Effector memory CD4-positive, alpha-beta T cell (primary cell): ENCODE data around the gene ZNF256.

Experiments used
- DNase-seq, 3 donors: peaks; one replicate each; pipeline ENCODE4 v3.0.0-alpha.2; 2020
- H3K27ac ChIP-seq: 2 replicates; pipeline ENCODE4 v1.7.0; 2013; ENCODE audit warnings: mild to moderate bottlenecking, low read length, moderate library complexity; ENCODE audit not compliant: insufficient read depth, poor library complexity, severe bottlenecking
- H3K27me3 ChIP-seq: replicated peaks from 2 replicates; pipeline ENCODE4 v1.7.0; 2013; ENCODE audit warnings: mild to moderate bottlenecking, low read length; ENCODE audit not compliant: insufficient read depth, control insufficient read depth, poor library complexity, severe bottlenecking
- H3K36me3 ChIP-seq: 2 replicates; pipeline ENCODE4 v1.7.0; 2013; ENCODE audit warnings: mild to moderate bottlenecking, low read length, moderate library complexity; ENCODE audit not compliant: control insufficient read depth, insufficient read depth
- H3K4me1 ChIP-seq: 2 replicates; pipeline ENCODE4 v1.7.0; 2013; ENCODE audit warnings: low read length, mild to moderate bottlenecking; ENCODE audit not compliant: control insufficient read depth, insufficient read depth, poor library complexity, severe bottlenecking
- H3K4me3 ChIP-seq: 2 replicates; pipeline ENCODE4 v1.7.0; 2013; ENCODE audit warnings: low read length, low read depth, mild to moderate bottlenecking; ENCODE audit not compliant: insufficient read depth, poor library complexity, severe bottlenecking
- H3K9me3 ChIP-seq: 2 replicates; pipeline ENCODE4 v1.7.0; 2013; ENCODE audit warnings: mild to moderate bottlenecking, low read length, moderate library complexity; ENCODE audit not compliant: control insufficient read depth
- total RNA-seq, 3 donors: gene quantifications; one replicate each; lab custom pipeline; 2026; lab: John Stamatoyannopoulos, UW

Gene ZNF256
- 11.6 to 17.0 (median 16.5) reads per million in 3 donors for total RNA-seq

GRCh38 chr19:57947419-57948134 lies at the start of gene ZNF256:
TSS of gene ZNF256 (minus strand) at chr19:57947706. CDS start at chr19:57947474, 232 bp downstream.
- DNase-seq, result peak; percentile 67 to 78 (median 76)
- peak within 1 kb of the TSS; percentile 64 for H3K27ac ChIP-seq
- H3K9me3 ChIP-seq, result peaks cover 24% of the 10 kb centered on the region
- H3K4me3 ChIP-seq, result peak within 1 kb of the TSS; percentile 86
- H3K4me1 ChIP-seq, result no peaks in the 10 kb centered on the region
- peaks cover 16% of the 10 kb centered on the region for H3K36me3 ChIP-seq
- H3K27me3 ChIP-seq, result no peaks in the 10 kb centered on the region

GRCh38 chr19:57992841-57993240 lies 45.3 kb upstream of the ZNF256 start:
- Histone ChIP-seq H3K9me3 (peaks cover 28% of the 10 kb centered on the region), H3K4me3 (no peak overlapping the region), H3K36me3 (peaks cover 36% of the 10 kb centered on the region), H3K27me3 (no peaks in the 10 kb centered on the region), H3K27ac (no peak overlapping the region), H3K4me1 (no peaks in the 10 kb centered on the region)
- DNase-seq, result no peak

- H3K27ac ChIP-seq, result no peak overlapping the region
- no peak for DNase-seq
- peaks cover 79% of the 10 kb centered on the region for H3K9me3 ChIP-seq
- no peaks in the 10 kb centered on the region for H3K27me3 ChIP-seq
- H3K36me3 ChIP-seq, result peaks cover 44% of the 10 kb centered on the region
- peak overlapping the region; percentile 0 for H3K4me3 ChIP-seq
- H3K4me1 ChIP-seq, result no peaks in the 10 kb centered on the region
Observed at GRCh38 chr19:57978586-57979289, 31.2 kb upstream of the ZNF256 start.

GRCh38 chr19:57974434-57974833 lies 26.9 kb upstream of the ZNF256 start, which contains the start of gene C19orf18:
TSS of gene C19orf18 (minus strand) at chr19:57974534. CDS start at chr19:57974432, 102 bp downstream.
- H3K9me3 ChIP-seq, result peaks cover 67% of the 10 kb centered on the region

GRCh38 chr19:57964761-57965160 lies 17.3 kb upstream of the ZNF256 start:
- Histone ChIP-seq H3K27ac (no peak overlapping the region), H3K27me3 (no peaks in the 10 kb centered on the region), H3K4me3 (no peak overlapping the region), H3K9me3 (peaks cover 15% of the 10 kb centered on the region), H3K4me1 (no peaks in the 10 kb centered on the region), H3K36me3 (no peaks in the 10 kb centered on the region)
- no peak for DNase-seq

More at GRCh38 chr19:57974434-57974833, 26.9 kb upstream of the ZNF256 start, which contains the start of gene C19orf18:
- Histone ChIP-seq H3K27ac (no peak within 1 kb of the TSS), H3K36me3 (peaks cover 3% of the 10 kb centered on the region), H3K4me3 (no peak within 1 kb of the TSS), H3K27me3 (no peaks in the 10 kb centered on the region), H3K4me1 (no peaks in the 10 kb centered on the region)
- DNase-seq, result no peak

- Histone ChIP-seq H3K27ac (no peak overlapping the region), H3K27me3 (no peaks in the 10 kb centered on the region), H3K4me3 (no peak overlapping the region), H3K36me3 (no peaks in the 10 kb centered on the region), H3K4me1 (no peaks in the 10 kb centered on the region), H3K9me3 (peaks cover 6% of the 10 kb centered on the region)
- DNase-seq, result no peak
Observed at GRCh38 chr19:57961785-57962184, 14.3 kb upstream of the ZNF256 start.

GRCh38 chr19:57954996-57955395 lies 7.5 kb upstream of the ZNF256 start:
- H3K9me3 ChIP-seq, result no peaks in the 10 kb centered on the region
- H3K36me3 ChIP-seq, result no peaks in the 10 kb centered on the region

GRCh38 chr19:57949702-57950101 lies 2.2 kb upstream of the ZNF256 start:
- H3K27me3 ChIP-seq, result no peaks in the 10 kb centered on the region
- H3K9me3 ChIP-seq, result peaks cover 6% of the 10 kb centered on the region
- no peak overlapping the region for H3K27ac ChIP-seq
- H3K4me1 ChIP-seq, result no peaks in the 10 kb centered on the region
- DNase-seq, result no peak
- no peak overlapping the region for H3K4me3 ChIP-seq
- no peaks in the 10 kb centered on the region for H3K36me3 ChIP-seq

More at GRCh38 chr19:57954996-57955395, 7.5 kb upstream of the ZNF256 start:
- Histone ChIP-seq H3K4me1 (no peaks in the 10 kb centered on the region), H3K4me3 (no peak overlapping the region), H3K27me3 (no peaks in the 10 kb centered on the region), H3K27ac (no peak overlapping the region)
- no peak for DNase-seq

GRCh38 chr19:57949296-57949695 lies 1.8 kb upstream of the ZNF256 start:
- Histone ChIP-seq H3K4me1 (no peaks in the 10 kb centered on the region), H3K27ac (no peak overlapping the region), H3K27me3 (no peaks in the 10 kb centered on the region), H3K9me3 (peaks cover 7% of the 10 kb centered on the region), H3K4me3 (no peak overlapping the region), H3K36me3 (no peaks in the 10 kb centered on the region)
- no peak for DNase-seq

GRCh38 chr19:57947088-57947418 lies 453 bp downstream of the ZNF256 start:
- Histone ChIP-seq H3K27me3 (no peaks in the 10 kb centered on the region), H3K36me3 (peaks cover 21% of the 10 kb centered on the region), H3K4me1 (no peaks in the 10 kb centered on the region), H3K4me3 (peak overlapping the region; percentile 86), H3K9me3 (peaks cover 29% of the 10 kb centered on the region), H3K27ac (peak overlapping the region; percentile 64)
- DNase-seq, result no peak
